GM19043 (cell line): ENCODE results near the gene PALLD.
"Not testable (repeated sequence)": the region's sequence is repeated elsewhere in the genome, so short reads cannot be mapped to it uniquely, and the experiment has no call there.

ENCODE experiments used
- ATAC-seq: cut with Tn5 transposase; IDR thresholded peaks from one replicate; pipeline ENCODE4 v1.9.1; 2021; ENCODE audit warnings: low read depth; ENCODE audit not compliant: unreplicated experiment

PALLD gene

GRCh38 chr4:168777277-168777965, 280.6 kb downstream of the PALLD start:
- ATAC-seq = no peak

DNA sequence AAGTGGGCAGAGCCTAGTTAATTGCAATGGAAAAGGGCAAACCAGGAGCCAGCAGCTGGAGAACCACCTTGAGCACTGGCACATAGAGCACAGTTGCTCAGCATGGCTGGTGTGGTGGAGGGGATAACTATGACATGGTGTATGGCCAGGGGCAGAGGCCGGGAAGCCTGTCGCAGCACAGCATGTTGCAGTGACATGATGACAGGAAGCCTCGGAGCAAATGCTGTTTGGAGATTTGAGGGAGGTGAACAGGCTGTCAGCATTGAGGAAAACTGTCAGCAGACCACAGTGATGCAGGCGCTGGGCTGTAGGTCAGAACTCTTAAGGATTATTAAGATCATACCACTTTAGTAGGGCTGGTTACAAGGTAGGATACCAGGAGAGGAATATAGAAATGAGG, 284.5 kb downstream of the PALLD start:
- no peak for ATAC-seq

GRCh38 chr4:168781926-168782325, 285.1 kb downstream of the PALLD start:
- ATAC-seq = no peak

GRCh38 chr4:168782439-168782838, 285.6 kb downstream of the PALLD start:
- no peak for ATAC-seq

DNA sequence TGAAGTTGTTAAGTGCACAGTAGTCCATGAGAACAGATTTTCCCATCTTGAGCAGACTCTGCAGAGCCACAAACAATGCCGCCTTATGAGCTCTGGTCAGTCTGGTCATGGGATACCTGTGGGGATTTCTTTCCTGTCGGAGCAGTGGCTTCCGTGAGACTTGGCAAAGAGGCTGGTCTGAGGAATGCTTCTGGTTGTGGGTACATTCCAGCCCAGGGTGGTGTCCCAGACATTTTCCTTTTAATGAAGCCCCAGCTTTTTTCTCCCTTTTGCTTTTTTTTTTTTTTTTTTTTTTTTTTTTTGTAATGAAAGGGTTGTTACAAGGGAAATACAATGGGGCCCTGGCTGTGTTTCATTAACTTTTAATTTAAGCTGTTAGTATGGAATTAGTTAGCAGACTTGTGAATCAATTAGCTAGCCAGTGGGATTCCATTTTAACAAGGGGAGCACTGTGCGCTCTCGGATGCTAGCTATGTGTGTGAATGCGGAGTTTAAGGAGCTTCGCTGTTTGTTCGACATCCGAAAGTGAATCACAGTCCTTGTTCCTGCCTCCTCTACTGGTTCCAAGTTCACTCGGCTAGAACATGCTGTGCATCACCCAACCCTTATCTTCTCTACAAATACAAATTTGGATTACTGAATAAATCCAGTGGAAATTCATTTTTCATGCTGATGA, 288.1 kb downstream of the PALLD start:
- no peak for ATAC-seq

GRCh38 chr4:168787334-168787733, 290.5 kb downstream of the PALLD start:
- no peak for ATAC-seq

GRCh38 chr4:168787801-168788595, 291.1 kb downstream of the PALLD start:
- no peak for ATAC-seq

DNA sequence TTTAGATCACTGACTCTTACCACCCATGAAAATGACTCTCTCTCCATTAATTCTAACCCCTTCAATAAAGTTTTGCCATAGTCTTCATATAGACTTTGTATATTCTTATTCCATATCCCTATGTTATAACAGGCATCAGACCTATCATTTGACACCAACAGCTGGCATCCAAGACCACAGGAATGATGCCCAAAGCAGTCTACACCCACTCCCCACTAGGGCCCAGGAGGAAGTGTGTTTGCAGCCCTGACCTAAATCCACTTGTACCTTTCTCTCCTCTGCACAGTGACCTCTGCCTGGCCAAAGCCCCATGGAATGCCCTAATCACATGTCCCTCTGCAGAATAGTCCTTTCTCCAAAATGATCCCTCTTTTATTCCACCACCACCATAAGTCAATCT, 294.0 kb downstream of the PALLD start:
- no peak for ATAC-seq

- no peak for ATAC-seq
Measured at GRCh38 chr4:168791376-168791775, 294.5 kb downstream of the PALLD start.

DNA sequence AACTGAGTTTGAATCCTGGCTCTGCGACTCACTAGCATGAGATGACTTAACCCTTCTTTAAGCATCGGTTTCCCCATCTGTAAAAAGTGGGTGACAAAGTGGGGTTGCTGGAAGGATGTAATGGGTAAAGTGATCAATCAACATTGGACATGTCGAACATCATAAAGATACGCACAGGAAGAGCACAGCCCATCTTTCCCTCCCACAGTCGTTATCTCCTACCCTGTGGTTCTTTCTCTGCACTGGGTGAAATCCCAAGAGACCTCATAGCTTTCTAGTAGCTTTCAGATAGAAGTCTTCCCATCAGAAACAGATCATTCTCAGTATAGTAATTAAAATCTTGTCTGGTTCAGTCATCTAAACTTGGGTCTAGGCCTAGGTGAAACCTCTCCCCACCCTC, 296.7 kb downstream of the PALLD start:
- no peak for ATAC-seq

DNA sequence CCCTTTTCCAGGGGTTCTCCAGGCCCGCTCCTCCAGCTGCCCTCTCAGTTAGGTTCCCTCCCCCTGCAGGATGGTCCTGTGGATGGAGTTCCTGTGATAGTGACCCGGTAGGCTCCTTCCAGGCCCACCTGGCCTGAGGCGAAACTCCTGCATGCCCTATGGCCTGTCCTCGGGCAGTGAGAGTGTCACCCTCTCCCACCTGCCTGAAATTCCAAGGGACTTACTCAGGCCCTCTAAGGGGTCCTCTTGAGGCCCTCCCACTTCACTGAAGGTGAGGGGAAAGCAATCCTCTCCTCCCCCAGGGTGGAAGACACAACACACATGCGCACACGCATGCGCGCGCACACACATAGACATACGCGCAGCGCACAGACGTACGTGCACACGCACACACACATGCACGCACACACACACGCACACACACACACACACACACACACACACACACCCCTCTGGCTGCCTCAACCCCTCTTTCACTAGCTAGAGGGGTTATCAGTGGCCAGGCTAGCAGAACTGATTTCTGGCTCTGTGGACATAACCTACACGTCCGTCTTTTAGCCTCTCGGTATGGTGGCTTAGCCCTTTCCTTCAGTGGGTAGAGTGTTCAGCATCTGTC, 297.3 kb downstream of the PALLD start:
- no peak for ATAC-seq

DNA sequence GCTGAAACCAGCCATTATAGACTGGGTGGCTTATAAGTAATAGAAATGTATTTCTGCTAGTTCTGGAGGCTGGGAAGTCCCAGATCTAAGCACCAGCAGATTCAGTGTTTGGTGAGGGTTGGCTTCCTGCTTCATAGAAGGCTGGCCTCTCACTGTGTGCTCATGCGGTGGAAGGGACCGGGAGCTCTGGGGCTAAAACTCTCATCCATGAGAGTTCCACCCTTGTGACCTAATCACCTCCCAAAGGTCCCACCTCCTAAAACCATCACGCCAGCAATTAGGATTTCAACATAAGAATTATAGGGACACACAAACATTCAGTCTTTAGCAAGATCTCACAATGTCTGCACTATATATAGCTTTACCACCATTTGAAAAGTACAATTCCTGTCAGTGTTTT, 298.0 kb downstream of the PALLD start:
- no peak for ATAC-seq

GRCh38 chr4:168795346-168795745, 298.5 kb downstream of the PALLD start:
- ATAC-seq = no peak

DNA sequence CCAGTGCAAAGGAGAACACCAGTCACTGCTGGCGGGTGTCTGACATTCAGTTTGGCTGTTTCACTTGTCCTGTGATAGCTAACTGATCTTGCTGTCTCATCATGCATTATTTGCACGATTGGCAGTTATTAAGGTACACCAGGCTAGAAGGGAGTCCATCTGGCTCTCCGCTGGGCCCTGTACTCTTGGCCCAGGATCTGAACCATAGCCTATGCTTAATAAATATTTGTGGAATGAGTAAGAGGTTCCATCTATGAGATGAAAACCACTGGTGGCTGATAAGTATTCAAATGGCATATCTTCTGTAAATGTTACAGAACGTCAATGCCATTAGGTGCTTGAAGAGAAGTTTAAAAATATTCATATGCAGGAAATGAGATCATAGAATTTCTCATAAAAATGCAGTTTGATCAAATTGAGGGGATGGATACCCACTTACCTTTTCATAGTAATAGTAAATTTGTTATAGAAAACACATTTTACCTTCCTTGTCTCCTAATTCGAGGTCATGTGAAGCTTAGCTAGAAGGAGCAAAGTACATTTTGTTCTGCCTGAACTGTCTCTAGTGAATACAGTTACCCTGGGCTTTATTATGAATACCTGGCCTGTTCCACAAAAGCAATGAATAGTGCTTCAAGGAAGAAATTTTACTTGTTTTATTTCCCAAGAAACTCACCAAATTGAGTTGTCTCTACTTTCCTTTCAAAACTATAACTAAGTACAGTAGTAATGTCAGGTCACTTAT, 299.7 kb downstream of the PALLD start:
- no peak for ATAC-seq

GRCh38 chr4:168797194-168797593, 300.3 kb downstream of the PALLD start:
- ATAC-seq = no peak

- ATAC-seq = no peak
Measured at GRCh38 chr4:168797738-168798375, 301.0 kb downstream of the PALLD start.

GRCh38 chr4:168800926-168801325, 304.1 kb downstream of the PALLD start:
- no peak for ATAC-seq

DNA sequence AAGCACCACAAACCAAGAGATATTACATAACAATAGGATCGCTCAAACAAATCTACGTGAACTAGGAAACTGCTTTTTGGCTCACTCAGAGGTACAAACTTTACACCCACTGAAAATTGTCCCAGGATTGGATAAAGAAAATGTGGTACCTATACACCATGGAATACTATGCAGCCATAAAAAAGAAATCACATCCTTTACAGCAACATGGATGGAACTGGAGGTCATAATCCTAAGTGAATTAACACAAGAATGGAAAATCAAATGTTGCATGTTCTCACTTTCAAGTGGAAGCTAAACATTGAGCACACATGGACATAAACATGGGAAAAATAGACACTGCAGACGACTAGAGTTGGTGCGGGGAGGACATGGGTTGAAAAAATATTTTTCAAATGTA, 305.4 kb downstream of the PALLD start:
- ATAC-seq = no peak

DNA sequence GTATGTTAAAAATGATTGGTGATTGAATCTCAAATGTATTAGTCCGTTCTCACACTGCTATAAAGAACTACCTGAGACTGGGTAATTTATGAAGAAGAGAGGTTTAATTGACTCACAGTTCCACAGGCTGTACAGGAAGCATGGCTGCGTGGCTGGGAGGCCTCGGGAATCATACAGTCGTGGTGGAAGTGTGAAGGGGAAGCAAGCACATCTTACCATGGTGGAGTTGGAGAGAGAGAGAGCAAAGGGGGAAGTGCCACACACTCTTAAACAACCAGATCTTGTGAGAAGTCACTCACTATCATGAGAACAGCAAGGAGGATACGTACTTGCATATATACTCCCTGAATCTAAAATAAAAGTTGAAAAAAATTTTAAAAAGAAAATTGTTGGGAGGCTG, 306.2 kb downstream of the PALLD start:
- ATAC-seq = not testable (repeated sequence)

DNA sequence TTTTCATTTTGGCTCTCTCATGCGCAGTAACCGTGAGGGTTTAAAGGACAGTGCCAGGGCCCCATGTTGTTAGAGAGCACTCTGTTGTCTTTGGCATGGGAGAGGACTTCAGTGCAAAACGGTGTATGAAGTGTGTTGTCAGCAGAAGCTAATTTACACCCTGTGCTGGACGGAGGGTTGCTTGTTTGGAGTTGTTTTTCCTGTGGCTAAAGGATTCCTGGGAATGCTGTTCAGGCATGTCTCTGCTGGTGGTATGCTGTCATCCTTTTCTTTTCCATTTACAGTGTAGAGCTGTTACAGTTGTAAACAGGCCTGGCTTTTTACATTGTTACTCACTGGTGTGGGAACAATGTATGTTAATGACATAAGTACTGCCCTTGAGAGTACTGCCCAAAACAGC, 306.9 kb downstream of the PALLD start:
- ATAC-seq = no peak
